Naive B cell (primary cell): ENCODE results near the gene NRG2. TPM values are rescaled to one million over a fixed set of nuclear protein-coding genes. Genes with fewer than 3 reads are reported as not detected.

Source experiments
- ATAC-seq, 2 donors: fragments of 150-1000 bp; cut with Tn5 transposase; 2 replicates each; pipeline ENCODE4 v1.10.0; 2021; ENCODE audit warnings: low read depth in 2 of 2, mild to moderate bottlenecking in 2 of 2, moderate library complexity in 2 of 2
- DNase-seq: peaks from one replicate; pipeline ENCODE4 v3.0.0; 2022
- H3K27ac Mint-ChIP-seq, 6 donors: one replicate each; pipeline ENCODE4 v1.8.0; 2020 to 2022; ENCODE audit warnings: mild to moderate bottlenecking in 6 of 6, mixed read lengths in 6 of 6, moderate library complexity in 5 of 6, inconsistent platforms in 2 of 6
- H3K27me3 Mint-ChIP-seq, 3 donors: one replicate each; pipeline ENCODE4 v1.8.0; 2021 to 2022; ENCODE audit warnings: mixed read lengths in 3 of 3, mild to moderate bottlenecking in 1 of 3
- H3K36me3 Mint-ChIP-seq, 2 donors: one replicate each; pipeline ENCODE4 v1.8.0; 2020 to 2022; ENCODE audit warnings: mixed read lengths in 2 of 2, inconsistent platforms in 1 of 2, mild to moderate bottlenecking in 1 of 2
- H3K4me1 Mint-ChIP-seq, 3 donors: one replicate each; pipeline ENCODE4 v1.8.0; 2020 to 2022; ENCODE audit warnings: mixed read lengths in 3 of 3, inconsistent platforms in 1 of 3, mild to moderate bottlenecking in 1 of 3, moderate library complexity in 1 of 3
- H3K4me3 Mint-ChIP-seq, 8 donors: one replicate each; pipeline ENCODE4 v1.8.0; 2020 to 2022; ENCODE audit warnings: mild to moderate bottlenecking in 8 of 8, mixed read lengths in 8 of 8, moderate library complexity in 8 of 8, inconsistent platforms in 2 of 8
- H3K9me3 Mint-ChIP-seq, 7 donors: one replicate each; pipeline ENCODE4 v1.8.0; 2020 to 2022; ENCODE audit warnings: mixed read lengths in 7 of 7, mild to moderate bottlenecking in 5 of 7, inconsistent platforms in 2 of 7, moderate library complexity in 1 of 7
- polyA plus RNA-seq, 6 donors: library from polyadenylated mRNA; unstranded; fragments of 300-500 nt; fragmentation: Illumina TruSeq; gene quantifications; one replicate each; pipeline ENCODE4 v1.2.3, GENCODE V29; 2021; ENCODE audit warnings: low read depth in 6 of 6

Gene NRG2
- under 1 TPM in 2 of 6 donors, not detected in 4; 0.15 to 0.21 TPM for polyA plus RNA-seq

DNA sequence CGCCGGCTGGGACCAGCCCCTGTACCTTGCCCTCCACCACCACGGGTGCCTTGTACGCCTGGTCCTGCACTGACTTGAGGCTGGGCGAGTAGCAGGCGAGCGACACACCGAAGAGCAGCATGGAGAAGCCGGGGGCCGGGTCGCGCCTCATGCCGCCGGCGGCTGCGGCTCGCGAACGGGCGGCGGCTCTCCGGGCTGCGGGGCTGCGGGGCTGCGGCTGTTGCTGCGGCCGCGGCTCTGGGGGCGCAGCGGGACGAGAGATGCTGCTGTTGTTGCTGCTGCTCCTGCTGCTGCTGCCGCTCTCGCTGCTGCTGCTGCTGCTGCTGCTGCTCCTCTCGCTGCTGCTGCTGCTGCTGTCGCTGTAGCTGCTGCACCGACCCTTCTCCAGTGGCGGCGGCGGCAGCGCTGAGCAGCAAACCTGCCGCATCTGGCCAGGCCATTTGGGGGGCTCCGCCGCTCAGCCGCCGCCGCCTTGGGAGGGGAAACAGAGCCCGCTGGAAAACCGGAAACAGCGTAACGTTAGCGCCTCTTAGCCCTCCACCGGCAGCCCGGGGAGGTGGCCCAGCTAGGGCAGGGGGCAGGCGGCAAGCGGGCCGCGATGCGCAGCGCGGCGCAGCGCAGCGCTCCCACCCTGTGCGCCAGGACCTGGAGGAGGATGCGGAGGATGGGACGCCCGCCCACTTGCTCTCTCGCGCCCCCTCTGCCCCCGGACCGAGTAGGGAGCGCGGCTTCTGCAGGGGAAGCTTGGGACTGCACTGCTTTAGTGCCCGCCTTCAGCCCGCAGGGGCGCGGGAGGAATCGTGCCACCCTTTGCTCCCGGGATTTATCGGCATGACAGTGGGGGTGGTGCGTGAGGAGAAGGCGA lies at the start of gene NRG2:
TSS of gene NRG2 (minus strand) at position 657 of the 865 bp plus-strand sequence.
- no peaks in the 10 kb centered on the region for H3K36me3 Mint-ChIP-seq
- H3K4me3 Mint-ChIP-seq: peak within 1 kb of the TSS; percentile 78 to 87 (median 80)
- no peak within 1 kb of the TSS for H3K27ac Mint-ChIP-seq
- DNase-seq: peak; percentile 46
- no peaks in the 10 kb centered on the region for H3K9me3 Mint-ChIP-seq
- peak; percentile 83 to 86 for ATAC-seq
- H3K4me1 Mint-ChIP-seq: peaks cover 18 to 36% (median 21%) of the 10 kb centered on the region in 3 donors
- peaks cover 58 to 74% (median 61%) of the 10 kb centered on the region in 3 donors for H3K27me3 Mint-ChIP-seq

DNA sequence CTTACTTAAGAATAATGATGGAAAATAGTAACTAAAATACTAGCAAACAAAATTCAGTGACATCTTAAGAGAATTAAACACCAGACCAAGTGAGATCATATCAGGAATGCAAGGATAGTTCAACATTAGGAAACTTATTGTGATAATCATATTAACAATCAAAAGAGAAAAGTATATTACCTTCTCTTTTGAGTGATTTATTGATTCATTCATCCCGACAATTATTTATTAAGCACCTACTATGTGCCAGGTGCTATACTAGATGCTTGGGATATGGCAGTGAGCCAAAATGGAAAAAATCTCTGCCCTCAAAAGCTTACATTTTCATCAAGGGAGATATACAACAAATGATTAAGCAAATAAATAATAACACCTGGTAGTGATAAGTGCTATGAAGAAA lies 47.2 kb upstream of the NRG2 start:
- Mint-ChIP-seq H3K4me3 (no peak overlapping the region), H3K27me3 (peaks cover 29 to 46% (median 43%) of the 10 kb centered on the region in 3 donors), H3K9me3 (peaks cover 15 to 31% (median 26%) of the 10 kb centered on the region in 7 donors), H3K27ac (no peak overlapping the region), H3K4me1 (no peaks in the 10 kb centered on the region), H3K36me3 (peaks cover 13 to 21% of the 10 kb centered on the region in 2 donors)
- DNase-seq (no peak), ATAC-seq (no peak)

DNA sequence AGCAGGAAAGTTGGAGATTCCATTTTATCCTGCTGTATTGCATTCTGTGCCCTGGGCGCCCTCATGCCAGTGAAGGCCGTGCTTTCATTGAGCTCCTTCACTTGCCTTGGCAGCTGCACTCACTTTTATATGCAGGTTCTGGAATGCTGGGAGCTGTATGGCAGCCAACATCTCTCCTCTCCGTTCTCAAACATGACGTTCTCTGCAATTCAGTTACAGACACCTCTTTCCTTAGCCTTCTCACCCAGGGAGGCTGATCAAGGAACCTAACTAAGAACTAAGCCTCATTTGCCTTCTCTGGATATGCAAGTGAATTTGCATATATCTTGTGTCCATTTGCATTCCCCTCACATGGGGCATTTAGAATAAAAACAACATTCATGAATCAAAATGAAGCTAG lies 41.4 kb upstream of the NRG2 start:
- Mint-ChIP-seq H3K27ac (no peak overlapping the region), H3K9me3 (peaks cover 5 to 8% (median 6%) of the 10 kb centered on the region in 7 donors), H3K27me3 (peaks cover 33 to 47% (median 45%) of the 10 kb centered on the region in 3 donors), H3K4me1 (no peaks in the 10 kb centered on the region), H3K4me3 (no peak overlapping the region), H3K36me3 (peaks cover 6 to 7% of the 10 kb centered on the region in 2 donors)
- no peak for ATAC-seq
- no peak for DNase-seq

DNA sequence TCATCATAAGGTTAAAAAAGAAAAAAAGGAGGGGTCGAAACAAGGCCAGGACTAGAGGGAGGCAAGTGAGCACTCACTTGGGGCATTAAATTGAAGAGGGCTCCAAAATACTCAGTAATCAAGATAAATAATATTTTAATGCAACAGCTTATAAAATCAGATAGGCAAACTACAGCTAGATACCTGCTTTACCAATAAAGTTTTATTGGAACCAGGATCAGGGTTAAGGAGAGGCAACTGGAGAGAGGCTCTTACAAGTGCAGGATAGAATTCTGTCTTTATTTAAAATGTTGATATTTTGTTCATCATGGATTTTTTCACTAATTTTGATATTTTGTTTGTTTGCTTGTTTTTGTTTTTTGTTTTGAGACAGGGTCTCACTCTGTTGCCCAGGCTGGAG lies 40.6 kb upstream of the NRG2 start:
- Mint-ChIP-seq H3K36me3 (no peaks in the 10 kb centered on the region), H3K4me3 (no peak overlapping the region), H3K9me3 (no peaks in the 10 kb centered on the region), H3K4me1 (no peaks in the 10 kb centered on the region), H3K27me3 (peaks cover 26 to 47% (median 40%) of the 10 kb centered on the region in 3 donors), H3K27ac (no peak overlapping the region)
- ATAC-seq (no peak), DNase-seq (no peak)

DNA sequence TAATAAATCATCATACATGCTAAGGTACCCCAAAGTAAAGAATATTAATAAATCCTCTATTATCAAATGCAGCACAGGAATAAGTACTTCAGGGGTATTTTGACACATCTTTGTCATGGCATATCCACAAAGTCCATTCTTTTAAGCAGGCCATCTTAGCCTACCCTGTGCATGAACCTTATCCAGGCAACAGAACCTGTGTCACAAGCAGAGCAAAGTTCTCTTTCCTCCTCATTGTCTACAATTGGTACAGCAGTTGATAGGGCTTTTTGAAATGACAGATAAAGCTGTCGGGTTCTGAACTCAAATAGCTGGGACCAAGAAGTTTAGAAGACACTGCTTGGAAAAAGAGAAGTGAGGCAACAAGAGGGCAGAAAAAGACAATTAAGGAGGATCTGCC lies 40.0 kb upstream of the NRG2 start:
- no peak for DNase-seq
- Mint-ChIP-seq H3K4me1 (no peaks in the 10 kb centered on the region), H3K4me3 (no peak overlapping the region), H3K27ac (no peak overlapping the region), H3K36me3 (no peaks in the 10 kb centered on the region), H3K27me3 (peaks cover 26 to 47% (median 40%) of the 10 kb centered on the region in 3 donors), H3K9me3 (no peaks in the 10 kb centered on the region)
- ATAC-seq: no peak

DNA sequence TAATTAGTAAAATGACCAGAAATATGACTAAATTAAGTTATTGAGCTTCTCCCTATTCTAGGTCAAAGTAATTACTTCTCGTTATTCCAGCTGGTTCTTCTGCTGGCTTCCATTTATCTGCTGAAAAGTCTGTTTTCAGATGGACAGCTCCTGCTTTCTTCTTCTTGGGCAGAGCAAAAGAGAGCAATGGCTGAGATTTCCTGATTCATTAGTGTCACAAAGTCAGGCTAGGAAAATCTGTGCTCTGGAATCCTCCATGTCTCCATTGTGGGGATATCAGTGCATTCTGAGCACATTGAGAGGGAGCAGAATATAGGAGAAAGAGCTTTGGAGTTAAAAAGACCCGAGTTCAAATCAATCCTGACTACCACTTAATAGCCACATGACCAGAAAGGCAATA lies 33.7 kb upstream of the NRG2 start:
- ATAC-seq: no peak
- Mint-ChIP-seq H3K4me3 (no peak overlapping the region), H3K9me3 (no peaks in the 10 kb centered on the region), H3K4me1 (no peaks in the 10 kb centered on the region), H3K36me3 (no peaks in the 10 kb centered on the region), H3K27me3 (peaks cover 21 to 37% (median 34%) of the 10 kb centered on the region in 3 donors), H3K27ac (no peak overlapping the region)
- no peak for DNase-seq

DNA sequence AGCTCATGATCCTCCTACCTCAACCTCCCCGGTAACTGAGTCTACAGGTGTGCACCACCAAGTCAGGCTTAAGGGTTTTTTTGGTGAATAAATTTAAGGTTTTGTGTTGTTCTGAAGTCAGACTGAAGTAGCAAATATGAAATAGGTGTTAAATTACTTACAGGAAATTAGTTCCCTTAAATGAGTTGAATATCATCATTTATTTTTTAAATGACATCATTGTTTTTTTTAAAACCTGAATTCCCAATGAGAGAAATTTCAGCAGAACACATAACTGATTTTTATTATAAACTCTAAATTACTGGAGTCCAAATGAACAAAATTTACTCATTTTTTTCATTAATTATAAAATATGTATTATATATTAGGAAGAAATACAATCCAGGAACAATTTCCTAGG lies 33.0 kb upstream of the NRG2 start:
- DNase-seq (no peak), ATAC-seq (no peak)
- Mint-ChIP-seq H3K27me3 (peaks cover 25 to 37% (median 31%) of the 10 kb centered on the region in 3 donors), H3K36me3 (no peaks in the 10 kb centered on the region), H3K9me3 (no peaks in the 10 kb centered on the region), H3K4me1 (no peaks in the 10 kb centered on the region), H3K4me3 (no peak overlapping the region), H3K27ac (no peak overlapping the region)

DNA sequence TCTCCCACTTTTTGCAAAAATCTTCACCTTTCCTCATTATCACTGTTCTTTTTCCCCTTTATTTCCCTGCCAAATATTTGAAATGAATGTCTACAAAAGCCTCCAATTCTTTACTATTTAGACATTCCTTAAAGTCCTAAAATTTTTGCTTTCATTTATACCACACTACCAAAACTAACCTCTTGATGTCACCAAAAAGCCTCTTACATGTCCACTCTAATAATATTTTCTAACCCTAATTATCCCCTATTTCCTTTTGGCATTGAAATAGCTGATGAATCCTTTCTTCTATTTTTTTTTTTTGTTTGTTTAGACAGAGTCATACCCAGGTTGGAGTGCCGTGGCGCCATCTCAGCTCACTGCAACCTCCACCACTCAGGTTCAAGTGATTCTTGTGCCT lies 32.3 kb upstream of the NRG2 start:
- no peak overlapping the region for H3K4me3 Mint-ChIP-seq
- H3K4me1 Mint-ChIP-seq: no peaks in the 10 kb centered on the region
- ATAC-seq (no peak), DNase-seq (no peak)
- H3K9me3 Mint-ChIP-seq: no peaks in the 10 kb centered on the region
- H3K27ac Mint-ChIP-seq: no peak overlapping the region
- peaks cover 25 to 37% (median 34%) of the 10 kb centered on the region in 3 donors for H3K27me3 Mint-ChIP-seq
- H3K36me3 Mint-ChIP-seq: no peaks in the 10 kb centered on the region

DNA sequence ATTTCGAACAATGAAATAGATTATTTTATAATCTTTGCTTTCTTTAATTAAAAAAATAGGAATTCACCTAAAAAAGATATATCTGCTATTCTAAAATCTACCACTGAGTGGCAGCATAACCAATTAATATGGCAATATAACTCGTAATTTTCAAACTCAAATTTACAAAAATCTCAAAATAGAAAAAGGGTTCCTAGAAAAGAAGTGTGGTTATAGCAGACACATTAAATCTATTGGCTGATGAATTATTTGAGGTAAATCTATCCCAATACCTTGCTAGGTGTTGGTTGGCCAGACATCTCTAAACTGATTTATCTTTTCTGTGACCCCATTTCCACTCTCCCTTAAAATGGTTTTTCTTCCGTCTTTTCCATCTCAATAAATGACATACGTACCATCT lies 30.2 kb upstream of the NRG2 start:
- H3K27me3 Mint-ChIP-seq: peaks cover 25 to 42% (median 28%) of the 10 kb centered on the region in 3 donors
- H3K27ac Mint-ChIP-seq: no peak overlapping the region
- DNase-seq: peak; percentile 20
- no peak overlapping the region for H3K4me3 Mint-ChIP-seq
- H3K36me3 Mint-ChIP-seq: no peaks in the 10 kb centered on the region
- no peaks in the 10 kb centered on the region for H3K4me1 Mint-ChIP-seq
- no peaks in the 10 kb centered on the region for H3K9me3 Mint-ChIP-seq
- no peak for ATAC-seq

DNA sequence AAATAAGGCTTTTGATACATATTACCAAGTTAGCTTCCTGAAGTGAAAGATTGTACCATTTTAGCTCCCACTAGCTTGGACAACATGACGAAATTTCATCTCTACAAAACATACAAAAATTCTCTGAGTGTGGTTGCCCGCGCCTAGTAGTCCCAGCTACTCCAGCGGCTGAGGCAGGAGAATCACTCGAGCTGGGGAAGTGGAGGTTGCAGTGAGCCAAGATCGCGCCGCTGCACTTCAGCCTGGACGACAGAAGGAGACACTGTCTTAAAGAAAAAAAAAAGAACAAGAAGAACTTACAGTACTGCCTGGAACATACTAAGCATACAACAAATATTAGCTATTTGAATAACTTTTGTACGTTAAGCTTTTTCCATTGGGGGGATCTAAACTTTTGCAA lies 29.7 kb upstream of the NRG2 start:
- Mint-ChIP-seq H3K27me3 (peaks cover 25 to 47% (median 32%) of the 10 kb centered on the region in 3 donors), H3K4me1 (no peaks in the 10 kb centered on the region), H3K9me3 (no peaks in the 10 kb centered on the region), H3K36me3 (no peaks in the 10 kb centered on the region), H3K27ac (no peak overlapping the region), H3K4me3 (no peak overlapping the region)
- DNase-seq (no peak), ATAC-seq (no peak)

DNA sequence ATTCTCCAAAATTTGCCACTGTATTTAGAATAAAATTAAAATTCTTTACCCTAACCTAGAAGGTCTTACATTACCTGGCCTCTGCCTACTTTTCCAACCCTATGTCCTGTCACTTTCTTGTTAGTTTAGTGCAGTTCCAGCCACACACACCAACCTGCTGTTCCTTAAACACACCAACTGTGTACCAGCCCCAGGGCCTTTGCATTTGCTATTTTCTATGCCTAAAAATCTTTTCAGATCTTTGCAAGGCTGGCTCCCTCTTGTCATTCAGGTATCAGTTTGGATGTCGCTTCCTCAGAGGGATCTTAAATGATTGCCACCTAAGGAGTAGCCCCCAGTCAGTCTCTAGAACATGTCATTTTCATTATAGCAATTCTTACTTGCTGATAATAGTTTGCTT lies 17.7 kb upstream of the NRG2 start:
- DNase-seq: no peak
- Mint-ChIP-seq H3K27ac (no peak overlapping the region), H3K36me3 (no peaks in the 10 kb centered on the region), H3K4me1 (no peaks in the 10 kb centered on the region), H3K27me3 (peaks cover 17 to 25% (median 20%) of the 10 kb centered on the region in 3 donors), H3K9me3 (no peaks in the 10 kb centered on the region), H3K4me3 (no peak overlapping the region)
- no peak for ATAC-seq

DNA sequence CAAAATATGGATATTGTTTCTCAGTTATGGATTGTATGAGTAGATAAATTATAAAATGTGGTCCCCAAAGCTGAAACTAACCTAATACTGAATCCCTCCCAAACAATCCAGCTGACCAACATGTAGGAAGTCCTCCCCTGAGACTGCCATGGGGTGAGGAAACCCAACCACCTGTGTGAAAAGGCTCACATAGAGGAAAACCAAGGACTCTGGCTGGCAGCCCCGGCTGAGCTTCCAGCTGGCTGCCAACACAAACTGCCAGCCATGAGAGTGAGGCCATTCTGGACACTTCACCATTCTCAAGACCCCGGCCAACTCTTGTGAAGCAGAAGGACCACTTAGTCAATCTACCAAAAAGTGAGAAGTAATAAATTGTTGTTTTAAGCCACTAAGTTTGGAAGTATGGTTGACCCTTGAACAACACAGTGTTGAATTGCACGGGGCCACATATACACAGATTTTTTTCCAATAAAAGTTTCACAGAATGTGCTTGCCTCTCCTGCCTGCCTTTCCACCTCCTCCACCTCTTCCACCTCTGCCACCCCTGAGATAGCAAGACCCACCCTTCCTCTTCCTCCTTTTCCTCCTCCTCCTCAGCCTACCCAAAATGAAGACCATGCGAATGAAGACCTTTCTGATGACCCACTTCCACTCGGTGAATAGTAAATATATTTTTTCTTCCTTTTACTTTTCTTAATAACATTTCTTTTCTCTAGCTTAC lies 15.3 kb upstream of the NRG2 start:
- H3K9me3 Mint-ChIP-seq: no peaks in the 10 kb centered on the region
- no peaks in the 10 kb centered on the region for H3K36me3 Mint-ChIP-seq
- no peaks in the 10 kb centered on the region for H3K4me1 Mint-ChIP-seq
- peaks cover 15 to 20% (median 18%) of the 10 kb centered on the region in 3 donors for H3K27me3 Mint-ChIP-seq
- no peak for ATAC-seq
- H3K4me3 Mint-ChIP-seq: no peak overlapping the region
- no peak overlapping the region for H3K27ac Mint-ChIP-seq
- DNase-seq: no peak

DNA sequence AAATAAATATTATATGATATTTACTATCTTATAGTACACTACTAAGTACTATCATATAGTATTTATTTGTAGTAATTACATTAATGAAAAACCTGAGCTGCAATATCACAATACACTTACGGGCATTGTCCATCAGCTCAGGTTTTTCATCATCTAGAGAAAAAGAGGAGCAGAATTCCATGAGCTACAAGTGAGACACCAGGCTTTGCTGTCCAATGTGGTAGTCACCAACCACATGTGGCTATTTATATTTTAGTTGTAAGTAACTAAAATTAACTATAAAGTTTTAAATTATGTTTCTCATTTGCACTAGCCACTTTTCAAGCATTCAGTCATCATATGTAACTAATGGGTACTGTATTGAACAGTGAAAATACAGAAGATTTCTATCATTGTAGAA lies 13.8 kb upstream of the NRG2 start:
- Mint-ChIP-seq H3K36me3 (no peaks in the 10 kb centered on the region), H3K27ac (no peak overlapping the region), H3K4me3 (no peak overlapping the region), H3K4me1 (no peaks in the 10 kb centered on the region), H3K9me3 (no peaks in the 10 kb centered on the region), H3K27me3 (peaks cover 8 to 12% (median 9%) of the 10 kb centered on the region in 3 donors)
- ATAC-seq (no peak), DNase-seq (no peak)

DNA sequence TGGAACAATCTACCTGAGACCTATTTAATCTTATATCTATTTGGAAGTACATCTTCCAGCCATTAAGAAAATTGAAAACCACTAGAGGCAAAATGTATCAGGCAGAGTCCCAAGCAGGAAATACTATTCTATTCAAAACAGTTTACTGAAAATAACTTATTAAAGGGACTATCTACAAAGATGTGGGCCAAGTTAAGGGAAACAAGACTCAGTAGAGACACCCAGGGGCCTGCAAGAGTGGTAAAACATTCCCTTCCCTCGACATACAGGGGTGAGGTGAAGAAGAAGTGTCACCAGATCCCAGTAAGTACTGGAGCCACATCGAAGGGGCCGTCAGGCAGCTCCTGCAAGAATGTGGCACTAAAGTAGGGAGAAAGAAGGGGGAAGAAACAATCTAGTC lies 12.1 kb upstream of the NRG2 start:
- H3K27ac Mint-ChIP-seq: no peak overlapping the region
- no peak for DNase-seq
- no peak for ATAC-seq
- H3K27me3 Mint-ChIP-seq: peaks cover 8 to 12% (median 8%) of the 10 kb centered on the region in 3 donors
- no peaks in the 10 kb centered on the region for H3K9me3 Mint-ChIP-seq
- H3K36me3 Mint-ChIP-seq: no peaks in the 10 kb centered on the region
- no peaks in the 10 kb centered on the region for H3K4me1 Mint-ChIP-seq
- H3K4me3 Mint-ChIP-seq: no peak overlapping the region
